IMR-90 (cell line): ENCODE measurements around the gene EIF2B2. TPM values are rescaled to one million over a fixed set of nuclear protein-coding genes. Genes with fewer than 3 reads are reported as not detected.

ENCODE experiments used
- ATAC-seq: fragments of 200-7000 bp; cut with Tn5 transposase; 2 replicates; pipeline ENCODE4 v1.9.1; 2020; ENCODE audit warnings: low read depth, mild to moderate bottlenecking, moderate library complexity
- BruUV-seq: library from RNA; stranded (reverse); fragments of 400-500 nt; replicated peaks from 2 replicates; lab custom pipeline; 2021; lab: Mats Ljungman, UMichigan
- CTCF ChIA-PET: fragments of 300-600 bp; formaldehyde crosslinking; extraction: SDS; loops from one replicate; lab custom pipeline; 2021; ENCODE audit warnings: antibody characterized with exemption; lab: Yijun Ruan, JAX
- POLR2A ChIA-PET: fragments of 300-600 bp; sonication (Branson Sonifier 250); formaldehyde crosslinking; loops from one replicate; lab custom pipeline; 2022; ENCODE audit warnings: antibody characterized with exemption; ENCODE audit not compliant: unreplicated experiment; lab: Charles Lee
- DNase-seq: peaks from one replicate; pipeline ENCODE4 v3.0.0; 2013
- H2AFZ ChIP-seq: replicated peaks from 2 replicates; pipeline ENCODE3; 2013; ENCODE audit warnings: low read length, mild to moderate bottlenecking; ENCODE audit not compliant: poor library complexity
- H2AK5ac ChIP-seq: 2 replicates; pipeline ENCODE4 v1.6.1; 2013; ENCODE audit warnings: low read depth, low read length, inconsistent platforms
- H2AK9ac ChIP-seq: replicated peaks from 2 replicates; pipeline ENCODE3; 2013; ENCODE audit warnings: mild to moderate bottlenecking, low read depth, low read length, moderate library complexity; ENCODE audit not compliant: poor library complexity
- H2BK120ac ChIP-seq: 2 replicates; pipeline ENCODE4 v1.6.1; 2013; ENCODE audit warnings: low read depth, low read length, inconsistent platforms
- H2BK15ac ChIP-seq: 3 replicates; pipeline ENCODE4 v1.6.1; 2013; ENCODE audit warnings: low read depth, low read length, inconsistent platforms
- H2BK20ac ChIP-seq: 2 replicates; pipeline ENCODE4 v1.6.1; 2013; ENCODE audit warnings: low read depth, mild to moderate bottlenecking, inconsistent platforms, low read length, moderate library complexity
- H2BK5ac ChIP-seq: 2 replicates; pipeline ENCODE4 v1.6.1; 2013; ENCODE audit warnings: mild to moderate bottlenecking, low read depth, low read length, inconsistent platforms; ENCODE audit not compliant: poor library complexity, severe bottlenecking
- H3K14ac ChIP-seq: replicated peaks from 2 replicates; pipeline ENCODE4 v1.6.1; 2013; ENCODE audit warnings: low read depth, low read length, inconsistent platforms
- H3K18ac ChIP-seq: 2 replicates; pipeline ENCODE4 v1.6.1; 2013; ENCODE audit warnings: low read depth, low read length, control low read depth
- H3K23ac ChIP-seq: 2 replicates; pipeline ENCODE4 v1.6.1; 2013; ENCODE audit warnings: low read depth, low read length, inconsistent platforms
- H3K27ac ChIP-seq: 2 replicates; pipeline ENCODE4 v1.5.1; 2013; ENCODE audit warnings: mild to moderate bottlenecking, control low read depth, low read length; ENCODE audit not compliant: insufficient read depth
- H3K27me3 ChIP-seq: 2 replicates; pipeline ENCODE4 v1.6.1; 2013; ENCODE audit warnings: low read length; ENCODE audit not compliant: control insufficient read depth, insufficient read depth
- H3K36me3 ChIP-seq: 2 replicates; pipeline ENCODE4 v1.6.1; 2013; ENCODE audit warnings: low read length, mixed read lengths; ENCODE audit not compliant: control insufficient read depth, insufficient read depth
- H3K4ac ChIP-seq: 2 replicates; pipeline ENCODE4 v1.6.1; 2013; ENCODE audit warnings: low read depth, low read length, inconsistent platforms
- H3K4me1 ChIP-seq: 2 replicates; pipeline ENCODE4 v1.6.1; 2013; ENCODE audit warnings: low read length, mixed read lengths; ENCODE audit not compliant: control insufficient read depth, insufficient read depth
- H3K4me2 ChIP-seq: 2 replicates; pipeline ENCODE4 v1.6.1; 2013; ENCODE audit warnings: low read depth, mild to moderate bottlenecking, control low read depth, low read length, moderate library complexity
- H3K4me3 ChIP-seq: 2 replicates; pipeline ENCODE4 v1.5.1; 2013; ENCODE audit warnings: low read depth, mild to moderate bottlenecking, control low read depth, low read length, moderate library complexity; ENCODE audit not compliant: insufficient read depth
- H3K56ac ChIP-seq: 2 replicates; pipeline ENCODE4 v1.6.1; 2013; ENCODE audit warnings: low read length, inconsistent platforms; ENCODE audit not compliant: insufficient read depth; ENCODE audit errors: extremely low read depth
- H3K79me1 ChIP-seq, 2 experiments: 2 replicates each; pipeline ENCODE4 v1.6.1; 2013; ENCODE audit warnings: low read length in 2 of 2, inconsistent platforms in 1 of 2, low read depth in 1 of 2
- H3K9ac ChIP-seq: 2 replicates; pipeline ENCODE4 v1.6.1; 2013; ENCODE audit warnings: low read depth, low read length, control low read depth
- H3K9me1 ChIP-seq: 2 replicates; pipeline ENCODE4 v1.6.1; 2013; ENCODE audit warnings: low read length, inconsistent platforms; ENCODE audit not compliant: insufficient read depth
- H3K9me3 ChIP-seq: 2 replicates; pipeline ENCODE4 v1.6.1; 2013; ENCODE audit warnings: low read length; ENCODE audit not compliant: control insufficient read depth, insufficient read depth
- H4K20me1 ChIP-seq: 2 replicates; pipeline ENCODE4 v1.6.1; 2013; ENCODE audit warnings: low read length, inconsistent platforms; ENCODE audit not compliant: insufficient read depth
- H4K5ac ChIP-seq: 2 replicates; pipeline ENCODE4 v1.6.1; 2013; ENCODE audit warnings: mild to moderate bottlenecking, low read depth, low read length, control low read depth
- H4K8ac ChIP-seq, 2 experiments: 2 replicates each; pipeline ENCODE4 v1.6.1; 2013; ENCODE audit warnings: low read depth in 2 of 2, low read length in 2 of 2, control low read depth in 1 of 2, inconsistent platforms in 1 of 2
- H4K91ac ChIP-seq: 2 replicates; pipeline ENCODE4 v1.6.1; 2013; ENCODE audit warnings: low read depth, low read length, inconsistent platforms; ENCODE audit not compliant: insufficient read depth
- BHLHE40 ChIP-seq: fragments of 150-350 bp; IDR thresholded peaks from 2 replicates; pipeline ENCODE4 v1.6.1; 2016; ENCODE audit warnings: mild to moderate bottlenecking, low read depth, low read length
- POLR2A ChIP-seq: IDR thresholded peaks from 2 replicates; pipeline ENCODE4 v1.6.1; 2012; ENCODE audit warnings: mild to moderate bottlenecking, low read depth, low read length
- WGBS, 2 experiments: methylation state at CpG; one replicate each; pipeline versions ENCODE4 v1.1.5 to v1.1.7; 2013; ENCODE audit warnings: missing lambda C conversion rate in 2 of 2; ENCODE audit not compliant: insufficient read length in 1 of 2; ENCODE audit errors: extremely low coverage in 2 of 2; 5-methylcytosine and 5-hydroxymethylcytosine counted together
- dilution Hi-C: fragments of 300-500 bp; cut with HindIII; formaldehyde crosslinking; loops from one replicate; pipeline ENCODE4 v1.14.3; 2018; ENCODE audit warnings: low sequenced_read_pairs; ENCODE audit not compliant: unreplicated experiment
- in situ Hi-C: fragments of 300-500 bp; cut with MboI; formaldehyde crosslinking; loops from 3 replicates; pipeline ENCODE4 v1.14.3; 2019; ENCODE audit warnings: low sequenced_read_pairs, inconsistent platforms, mixed read lengths
- intact Hi-C: fragments of 100-400 bp; cut with micrococcal nuclease; formaldehyde crosslinking; loops from 2 replicates; pipeline ENCODE4 v1.10.0; 2022
- polyA plus RNA-seq, 3 experiments: library from polyadenylated mRNA; depleted of rRNA; stranded (reverse); fragments of >200 nt; gene quantifications; 2 replicates each; pipeline ENCODE4 v1.2.3, GENCODE V29; 2012; ENCODE audit warnings: low replicate concordance in 1 of 3
- total RNA-seq: library from RNA; depleted of rRNA; stranded (reverse); fragments of >200 nt; gene quantifications from 2 replicates; pipeline ENCODE4 v1.2.3, GENCODE V29; 2012

Gene EIF2B2
- total and polyA plus RNA-seq, 2 of the 4 experiments (the other 2 are of a cell fraction), result 63.6 to 70.1 TPM

DNA sequence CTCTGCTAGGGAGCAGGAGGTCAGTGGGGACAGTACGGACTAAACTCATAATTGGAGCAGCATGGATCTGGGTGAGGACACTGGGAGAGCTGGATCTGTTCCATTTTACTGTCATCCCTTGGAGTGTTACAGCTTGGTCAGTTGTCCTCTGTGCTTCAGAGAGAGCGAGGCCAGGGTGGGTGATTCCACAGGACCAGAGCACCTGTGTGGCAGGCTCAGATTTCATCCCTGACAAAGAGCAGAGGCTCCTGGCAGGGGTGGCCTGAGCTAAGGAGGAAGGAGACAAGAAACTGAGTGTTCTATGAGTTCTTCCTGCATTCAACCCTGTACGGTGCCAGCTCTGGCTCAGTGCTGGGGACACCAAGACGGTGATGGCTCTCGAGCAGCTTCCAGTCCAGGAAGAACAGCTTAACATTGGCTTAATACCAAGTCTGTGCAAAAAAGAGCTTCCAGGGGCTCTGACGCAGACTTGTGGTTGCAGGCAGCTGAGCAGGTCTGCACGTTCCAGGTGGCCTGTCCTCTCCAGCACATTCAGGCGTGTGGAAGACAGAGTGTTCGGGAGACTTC is 38.9 kb upstream of the EIF2B2 start:
- Histone ChIP-seq H3K4ac (no peak overlapping the region), H2BK5ac (no peak overlapping the region), H3K4me3 (no peak overlapping the region), H2BK20ac (no peak overlapping the region), H3K9ac (no peak overlapping the region), H3K27ac (no peak overlapping the region), H2AK5ac (no peak overlapping the region), H3K23ac (no peak overlapping the region), H2AK9ac (no peak overlapping the region), H2BK120ac (no peak overlapping the region; the same call in 1 of the 2 replicates), H3K4me2 (no peak overlapping the region), H3K4me1 (no peaks in the 10 kb centered on the region), H4K8ac (no peak overlapping the region), H3K79me1 (no peaks in the 10 kb centered on the region), H3K9me3 (no peaks in the 10 kb centered on the region), H3K27me3 (peaks cover 23% of the 10 kb centered on the region), H3K36me3 (no peaks in the 10 kb centered on the region), H4K20me1 (no peaks in the 10 kb centered on the region), H3K56ac (no peak overlapping the region), H2AFZ (peak overlapping the region; percentile 34), H4K5ac (no peak overlapping the region), H3K14ac (no peak overlapping the region), H4K91ac (no peak overlapping the region), H3K9me1 (peaks cover 3% of the 10 kb centered on the region; the same call in 1 of the 2 replicates), H3K18ac (no peak overlapping the region), H2BK15ac (no peak overlapping the region)
- dilution Hi-C loops (no loop called here), intact Hi-C loops (no loop called here), in situ Hi-C loops (no loop called here)
- CTCF ChIA-PET, result interaction anchor here (0.6 kb wide), 2 partner anchors 13 to 864 kb away, joined by 3 to 10 read pairs; no protein-coding TSS in a partner anchor
- DNase-seq (peak; percentile 76), ATAC-seq (peak; percentile 11; the same call in 1 of the 2 replicates)
- 34% methylated on average over 8 of the region's 9 CpGs; no CpG with 5 or more reads in 1 of the 2 experiments for WGBS, 2 experiments
- TF ChIP-seq BHLHE40 (peak; percentile 80), POLR2A (no peak)
- BruUV-seq, result no TSS peak
- POLR2A ChIA-PET, result no interaction called here
